ENCODE results near the gene FRAS1.
"Not testable (repeated sequence)": the region's sequence is repeated elsewhere in the genome, so short reads cannot be mapped to it uniquely, and the experiment has no call there.

The FRAS1 gene

DNA sequence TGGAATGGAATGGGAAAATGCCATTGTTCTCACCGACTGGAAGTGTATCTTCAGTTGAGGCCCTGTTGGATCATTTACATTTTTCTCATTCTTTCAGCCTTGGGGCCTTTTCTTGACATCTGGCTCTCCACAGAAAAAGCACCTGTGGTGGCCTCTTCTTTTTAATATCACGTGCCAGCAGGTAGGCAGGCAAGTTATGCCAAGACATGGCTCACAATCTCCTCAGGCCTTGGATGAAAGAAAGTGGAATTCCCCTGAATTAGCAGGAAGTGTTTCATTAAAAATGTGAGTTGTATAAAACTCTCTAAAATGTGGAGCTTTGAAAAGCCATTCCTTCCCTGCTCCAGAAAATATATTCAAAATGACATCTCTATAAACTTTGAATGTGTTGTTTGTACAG lies 122.1 kb downstream of the FRAS1 start:
- H3K9me3 ChIP-seq = no peaks in the 10 kb centered on the region
- no peak overlapping the region for H3K27ac ChIP-seq
- no peak overlapping the region for H3K9ac ChIP-seq
- no peaks in the 10 kb centered on the region for H3K4me1 ChIP-seq
- no peak for TF ChIP-seq Cebpa-rat (IDR thresholded peaks at IDR 0.05)
- H3K4me3 ChIP-seq = no peak overlapping the region
- no peaks in the 10 kb centered on the region for H3K27me3 ChIP-seq
- no peaks in the 10 kb centered on the region for H4K20me1 ChIP-seq
- H3K36me3 ChIP-seq = no peaks in the 10 kb centered on the region
- no peak overlapping the region for H3K4me2 ChIP-seq

- H3K27ac ChIP-seq, H3K36me3 ChIP-seq, H4K20me1 ChIP-seq, H3K4me2 ChIP-seq, H3K4me1 ChIP-seq, H3K4me3 ChIP-seq, H3K27me3 ChIP-seq, H3K9me3 ChIP-seq, H3K9ac ChIP-seq: not testable (repeated sequence)
Observed at GRCh38 chr4:78181681-78182234, 124.6 kb downstream of the FRAS1 start.

DNA sequence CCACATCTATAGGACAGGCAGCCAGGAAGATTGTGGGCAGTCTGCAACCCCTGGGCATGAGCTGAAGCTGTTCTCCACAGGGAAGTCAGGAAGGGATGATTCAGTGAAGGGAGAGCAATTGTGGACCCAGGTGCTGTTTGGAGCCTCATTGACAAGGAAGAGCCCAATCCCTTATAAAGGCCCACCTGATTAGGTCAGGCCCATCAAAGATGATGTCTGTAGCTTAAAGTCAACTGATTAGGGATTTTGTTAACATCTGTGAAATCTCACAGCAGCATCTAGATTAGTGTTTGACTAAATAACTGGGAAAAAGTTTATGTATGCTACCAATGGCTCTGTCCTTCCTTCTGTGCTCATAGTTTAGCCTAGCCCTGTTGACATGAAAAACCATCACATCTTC lies 127.5 kb downstream of the FRAS1 start:
- Histone ChIP-seq H3K27me3 (no peaks in the 10 kb centered on the region), H3K9ac (no peak overlapping the region), H3K4me2 (no peak overlapping the region), H3K36me3 (no peaks in the 10 kb centered on the region), H3K27ac (no peak overlapping the region), H4K20me1 (no peaks in the 10 kb centered on the region), H3K4me3 (no peak overlapping the region), H3K4me1 (no peaks in the 10 kb centered on the region), H3K9me3 (no peaks in the 10 kb centered on the region)
- TF ChIP-seq Cebpa-rat (IDR thresholded peaks at IDR 0.05) = no peak

GRCh38 chr4:78185117-78185516 lies 128.0 kb downstream of the FRAS1 start:
- H3K27ac ChIP-seq = no peak overlapping the region
- no peaks in the 10 kb centered on the region for H3K27me3 ChIP-seq
- H3K4me2 ChIP-seq = no peak overlapping the region
- no peaks in the 10 kb centered on the region for H3K9me3 ChIP-seq
- H3K36me3 ChIP-seq = no peaks in the 10 kb centered on the region
- no peak overlapping the region for H3K9ac ChIP-seq
- H3K4me3 ChIP-seq = no peak overlapping the region
- no peak for TF ChIP-seq Cebpa-rat (IDR thresholded peaks at IDR 0.05)
- H4K20me1 ChIP-seq = no peaks in the 10 kb centered on the region
- H3K4me1 ChIP-seq = no peaks in the 10 kb centered on the region

GRCh38 chr4:78186597-78187543 lies 129.7 kb downstream of the FRAS1 start:
- no peaks in the 10 kb centered on the region for H3K4me1 ChIP-seq
- H3K27ac ChIP-seq = no peak overlapping the region
- TF ChIP-seq Cebpa-rat (IDR thresholded peaks at IDR 0.05) = no peak
- no peak overlapping the region for H3K9ac ChIP-seq
- H3K36me3 ChIP-seq = no peaks in the 10 kb centered on the region
- H3K4me2 ChIP-seq = no peak overlapping the region
- H3K4me3 ChIP-seq = no peak overlapping the region
- no peaks in the 10 kb centered on the region for H3K9me3 ChIP-seq
- H4K20me1 ChIP-seq = no peaks in the 10 kb centered on the region
- no peaks in the 10 kb centered on the region for H3K27me3 ChIP-seq

DNA sequence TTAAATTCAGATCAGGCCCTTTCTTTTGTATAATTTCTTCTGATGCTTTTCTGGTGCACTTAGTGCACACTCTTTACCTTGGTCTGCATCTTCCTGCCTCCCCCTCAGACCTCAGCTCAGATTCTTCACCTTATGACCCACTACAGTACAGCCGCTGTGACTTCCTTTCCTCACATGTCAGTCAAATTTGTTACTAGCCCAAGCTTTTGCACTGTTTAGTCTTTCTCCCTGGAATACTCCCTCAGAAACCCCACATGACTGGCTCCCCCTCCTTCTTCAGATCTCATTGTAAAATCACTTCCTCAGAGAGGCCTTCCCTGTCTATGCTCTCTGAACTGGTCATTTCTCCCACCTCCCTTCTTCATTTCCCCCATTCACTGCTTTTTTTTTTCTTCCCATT lies 132.9 kb downstream of the FRAS1 start:
- Histone ChIP-seq H3K9ac (no peak overlapping the region), H3K4me3 (no peak overlapping the region), H3K36me3 (no peaks in the 10 kb centered on the region), H3K4me1 (no peaks in the 10 kb centered on the region), H3K27ac (no peak overlapping the region), H3K4me2 (no peak overlapping the region), H3K9me3 (no peaks in the 10 kb centered on the region; the same call in 1 of the 2 replicates), H4K20me1 (no peaks in the 10 kb centered on the region), H3K27me3 (no peaks in the 10 kb centered on the region)
- TF ChIP-seq Cebpa-rat (IDR thresholded peaks at IDR 0.05) = no peak

DNA sequence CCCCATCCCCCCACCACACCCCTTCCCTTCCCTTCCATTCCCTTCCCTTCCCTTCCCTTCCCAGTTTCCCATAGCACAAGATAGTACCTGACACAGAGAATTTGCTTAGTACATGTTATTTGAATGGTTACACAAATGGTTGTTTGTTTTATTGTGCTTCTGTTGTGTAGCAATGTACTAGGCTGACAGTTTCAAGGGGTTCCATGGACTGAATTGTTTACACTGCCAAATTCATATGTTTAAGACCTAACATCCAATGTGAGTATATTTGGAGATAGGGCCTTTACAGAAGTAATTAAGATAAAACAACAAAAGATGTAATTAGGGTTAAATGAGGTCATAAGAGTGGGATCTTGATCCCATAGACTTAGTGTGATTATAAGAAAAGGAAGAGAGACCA lies 133.5 kb downstream of the FRAS1 start:
- H3K9ac ChIP-seq = no peak overlapping the region
- no peak overlapping the region for H3K4me3 ChIP-seq
- H3K27ac ChIP-seq = no peak overlapping the region
- no peaks in the 10 kb centered on the region for H3K36me3 ChIP-seq
- H3K27me3 ChIP-seq = no peaks in the 10 kb centered on the region
- H3K9me3 ChIP-seq = peaks cover 2% of the 10 kb centered on the region; the same call in 1 of the 2 replicates
- H4K20me1 ChIP-seq = no peaks in the 10 kb centered on the region
- no peaks in the 10 kb centered on the region for H3K4me1 ChIP-seq
- H3K4me2 ChIP-seq = no peak overlapping the region
- TF ChIP-seq Cebpa-rat (IDR thresholded peaks at IDR 0.05) = no peak

GRCh38 chr4:78197947-78198346 lies 140.8 kb downstream of the FRAS1 start:
- H3K4me1 ChIP-seq = no peaks in the 10 kb centered on the region
- no peaks in the 10 kb centered on the region for H3K36me3 ChIP-seq
- H3K27me3 ChIP-seq = no peaks in the 10 kb centered on the region
- no peak overlapping the region for H3K27ac ChIP-seq
- H4K20me1 ChIP-seq = no peaks in the 10 kb centered on the region
- H3K9me3 ChIP-seq = peaks cover 4% of the 10 kb centered on the region; the same call in 1 of the 2 replicates
- no peak overlapping the region for H3K4me3 ChIP-seq
- H3K4me2 ChIP-seq = no peak overlapping the region
- no peak for TF ChIP-seq Cebpa-rat (IDR thresholded peaks at IDR 0.05)
- H3K9ac ChIP-seq = no peak overlapping the region

- Histone ChIP-seq H3K4me3 (no peak overlapping the region), H4K20me1 (no peaks in the 10 kb centered on the region), H3K9ac (no peak overlapping the region), H3K36me3 (no peaks in the 10 kb centered on the region), H3K27me3 (no peaks in the 10 kb centered on the region), H3K9me3 (peaks cover 4% of the 10 kb centered on the region; the same call in 1 of the 2 replicates), H3K27ac (no peak overlapping the region), H3K4me1 (no peaks in the 10 kb centered on the region), H3K4me2 (no peak overlapping the region)
- no peak for TF ChIP-seq Cebpa-rat (IDR thresholded peaks at IDR 0.05)
Observed at GRCh38 chr4:78199984-78200383, 142.9 kb downstream of the FRAS1 start.

DNA sequence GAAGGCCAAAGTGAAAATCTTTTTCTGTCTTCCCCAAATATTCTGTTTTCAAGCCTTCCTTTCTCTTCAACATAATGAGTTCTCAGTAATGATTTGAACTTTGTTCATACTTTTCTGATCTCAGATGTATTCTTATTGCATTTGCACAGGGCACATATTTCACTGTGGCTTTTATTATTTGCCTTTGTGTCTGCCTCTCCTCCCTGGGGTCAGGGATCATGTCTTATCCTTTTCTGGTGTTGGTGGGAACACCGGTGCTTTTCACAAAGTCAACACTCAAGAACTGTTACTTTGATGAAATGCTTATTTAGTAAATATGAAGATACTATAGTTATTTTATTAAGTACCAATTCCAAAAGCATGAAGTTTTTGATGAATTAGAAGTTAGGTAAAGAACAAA lies 143.8 kb downstream of the FRAS1 start:
- no peaks in the 10 kb centered on the region for H3K36me3 ChIP-seq
- no peaks in the 10 kb centered on the region for H3K27me3 ChIP-seq
- no peaks in the 10 kb centered on the region for H3K4me1 ChIP-seq
- no peak overlapping the region for H3K9ac ChIP-seq
- no peak for TF ChIP-seq Cebpa-rat (IDR thresholded peaks at IDR 0.05)
- no peak overlapping the region for H3K4me2 ChIP-seq
- no peak overlapping the region for H3K27ac ChIP-seq
- no peaks in the 10 kb centered on the region for H4K20me1 ChIP-seq
- H3K4me3 ChIP-seq = no peak overlapping the region
- H3K9me3 ChIP-seq = no peaks in the 10 kb centered on the region

Data from BLaER1 (cell line).